NCI-H748 (cell line): ENCODE results near the gene ATR.
"Not testable (repeated sequence)": the region's sequence is repeated elsewhere in the genome, so short reads cannot be mapped to it uniquely, and the experiment has no call there.

Source experiments
- DNase-seq: peaks from one replicate; lab custom pipeline; 2025; ENCODE audit not compliant: unreplicated experiment; lab: John Stamatoyannopoulos, UW

The ATR gene

DNA sequence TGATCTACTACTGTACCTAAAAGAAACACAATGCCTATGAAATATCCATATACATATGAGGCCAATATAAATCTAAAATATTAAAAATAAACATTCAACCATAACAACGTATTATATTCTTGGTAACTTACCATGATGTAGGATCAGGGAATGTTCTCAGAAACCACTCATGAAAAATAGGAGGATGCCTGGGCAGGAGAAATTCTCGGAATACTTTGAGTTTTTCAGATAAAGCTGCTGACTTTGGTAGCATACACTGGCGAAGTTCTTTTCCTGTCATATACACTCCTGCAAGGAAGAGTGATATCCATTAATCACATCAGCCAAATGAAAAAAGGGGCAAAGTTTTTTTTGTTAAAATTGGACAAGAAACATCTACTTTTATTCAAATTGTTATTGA is 119.4 kb downstream of the ATR start:
- DNase-seq, result no peak

DNA sequence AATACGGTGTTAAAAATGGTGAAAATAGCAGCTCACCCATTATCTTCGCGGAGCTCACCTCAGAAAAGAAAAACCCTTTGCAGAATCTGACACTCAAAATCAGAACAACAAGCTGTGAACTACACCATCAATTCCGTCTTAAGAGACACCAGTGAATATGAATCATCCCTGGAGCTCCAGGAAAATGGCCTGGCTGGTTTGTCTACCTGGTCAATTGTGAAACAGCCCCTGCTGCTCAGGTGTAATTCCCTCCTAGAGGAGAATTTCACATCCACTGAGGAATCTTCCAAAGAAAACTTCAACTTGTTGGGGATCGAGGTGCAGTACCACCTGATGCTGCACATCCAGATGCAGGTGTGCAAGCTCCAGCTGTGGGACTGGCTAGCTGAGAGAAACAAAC is 127.7 kb downstream of the ATR start:
- no peak for DNase-seq

DNA sequence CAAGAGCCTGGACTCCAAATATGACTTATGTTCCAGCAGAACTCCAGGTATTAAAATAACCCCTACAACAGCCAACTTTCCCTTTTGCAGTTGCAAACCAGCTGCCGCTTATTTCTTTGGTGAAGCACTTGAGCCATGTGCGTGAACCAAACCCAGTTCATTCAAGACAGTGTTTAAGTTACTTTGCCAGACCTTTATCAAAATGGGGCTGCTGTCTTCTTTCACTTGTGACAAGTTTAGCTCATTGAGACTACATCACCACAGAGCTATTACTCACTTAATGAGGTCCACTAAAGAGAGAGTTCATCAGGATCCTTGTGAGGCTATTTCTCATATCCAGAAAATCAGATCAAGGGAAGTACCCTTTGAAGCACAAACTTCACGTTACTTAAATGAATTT is 128.3 kb downstream of the ATR start:
- no peak for DNase-seq

DNA sequence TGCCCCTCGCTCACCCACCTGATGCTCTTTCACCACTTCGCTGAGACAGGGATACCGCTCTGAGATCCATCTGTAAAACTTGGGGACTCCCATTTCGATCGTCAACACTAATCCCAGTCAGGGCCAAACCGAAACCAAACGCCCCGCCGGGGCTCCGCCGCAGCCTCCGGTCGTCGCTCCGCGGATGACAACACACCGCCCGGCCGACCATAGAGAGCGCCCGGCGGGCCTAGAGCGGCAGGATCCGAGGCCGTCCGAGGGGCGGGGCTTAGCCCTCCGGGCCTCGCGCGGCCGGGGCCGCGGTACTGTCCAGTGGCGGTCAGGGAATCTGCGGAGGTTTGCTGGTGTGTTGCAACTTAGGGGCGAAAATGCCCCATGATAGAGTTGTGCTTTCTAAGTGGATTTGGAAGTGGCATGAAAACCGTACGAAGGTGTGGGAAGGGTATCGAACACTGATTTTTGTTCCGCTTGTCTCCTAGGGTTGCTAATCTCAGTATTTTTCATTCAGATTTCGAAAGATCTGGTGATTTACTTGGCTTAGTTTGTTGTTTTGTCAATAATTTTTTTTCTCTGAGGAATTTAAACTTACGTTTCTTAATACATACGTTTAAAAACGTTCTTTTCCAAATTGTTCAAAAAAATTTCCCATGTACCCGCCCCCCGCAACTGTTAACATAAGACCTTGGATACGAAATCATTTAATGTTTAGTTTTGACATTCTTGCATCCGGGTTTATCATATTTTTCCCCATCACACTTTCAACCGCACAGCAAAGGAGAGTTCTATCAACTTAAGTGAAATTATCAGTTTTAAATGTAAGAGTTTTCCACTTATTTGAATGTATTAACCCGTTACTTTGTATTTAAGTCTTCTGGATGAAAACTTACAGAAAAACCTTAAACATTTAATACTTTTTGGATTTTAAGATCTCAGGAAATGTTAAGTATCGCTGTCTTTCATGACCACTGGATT is 130.4 kb downstream of the ATR start, which contains the start of gene XRN1:
Gene XRN1, minus strand, starts transcription at position 186 of the 972 bp plus-strand sequence. Its CDS starts 93 bp downstream, at position 93.
- DNase-seq, result peak; percentile 92

DNA sequence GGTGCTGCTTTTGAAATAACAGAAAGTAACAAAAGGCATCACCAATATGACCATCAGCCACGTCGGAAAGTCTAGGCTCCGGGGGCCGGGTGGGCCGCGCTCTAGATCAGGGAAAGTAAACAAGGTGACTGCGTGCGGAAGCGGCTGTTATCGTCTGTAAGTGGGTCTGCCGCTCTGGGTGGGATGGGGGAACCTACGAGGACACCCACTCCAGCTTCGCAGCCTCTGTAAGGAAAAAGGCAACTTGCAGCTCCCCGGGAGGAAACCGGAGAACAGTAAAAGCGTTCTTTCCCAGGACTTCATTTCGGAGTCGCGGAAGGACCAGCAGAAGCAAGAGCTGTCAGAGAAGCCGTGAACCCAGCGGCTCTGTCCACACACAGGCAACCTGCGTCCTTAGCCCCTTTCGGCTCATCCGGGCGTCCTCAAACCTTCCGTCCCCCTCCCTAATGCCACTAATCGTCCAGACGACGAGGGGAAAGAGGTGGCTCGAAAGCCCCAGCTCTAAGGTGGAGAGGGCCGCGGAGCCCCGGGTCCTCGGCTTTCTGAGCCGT is 131.2 kb downstream of the ATR start:
- DNase-seq, result peak; percentile 40

DNA sequence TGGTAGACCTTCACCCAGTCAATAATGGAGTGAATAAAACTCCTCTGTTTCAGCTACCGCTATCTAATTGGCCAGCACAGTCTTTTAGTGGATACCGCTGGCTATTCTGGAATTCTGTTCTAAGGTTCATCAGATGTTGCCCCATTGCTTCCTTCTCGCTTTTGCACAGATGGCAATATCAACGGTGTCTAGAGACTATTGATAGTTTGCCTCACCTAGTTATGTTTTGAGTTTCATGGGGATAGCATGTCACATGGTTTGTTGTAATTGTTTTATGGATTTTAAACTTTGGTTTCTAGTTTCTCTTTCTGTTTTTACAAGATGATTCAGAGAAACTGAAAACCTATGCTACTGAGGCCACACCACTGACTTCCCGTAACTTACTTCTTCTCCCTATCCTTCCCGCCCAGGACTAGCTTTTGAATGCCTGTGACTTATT is 132.7 kb downstream of the ATR start:
- DNase-seq, result no peak

DNA sequence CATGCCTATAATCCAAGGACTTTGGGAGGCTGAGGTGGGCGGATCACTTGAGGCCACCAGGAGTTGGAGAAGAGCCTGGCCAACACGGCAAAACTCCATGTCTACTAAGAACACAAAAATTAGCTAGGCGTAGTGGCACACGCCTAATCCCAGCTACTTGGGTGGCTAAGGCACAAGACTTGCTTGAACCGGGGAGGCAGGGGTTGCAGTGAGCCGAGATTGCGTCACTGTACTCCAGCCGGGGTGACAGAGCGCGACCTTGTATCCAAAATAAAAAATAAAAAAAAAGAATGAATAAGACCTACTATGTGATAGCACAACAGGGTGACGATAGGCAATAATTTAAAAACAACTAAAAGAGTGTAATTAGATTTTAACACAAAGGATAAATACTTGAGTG is 134.2 kb downstream of the ATR start:
- DNase-seq, result no peak

DNA sequence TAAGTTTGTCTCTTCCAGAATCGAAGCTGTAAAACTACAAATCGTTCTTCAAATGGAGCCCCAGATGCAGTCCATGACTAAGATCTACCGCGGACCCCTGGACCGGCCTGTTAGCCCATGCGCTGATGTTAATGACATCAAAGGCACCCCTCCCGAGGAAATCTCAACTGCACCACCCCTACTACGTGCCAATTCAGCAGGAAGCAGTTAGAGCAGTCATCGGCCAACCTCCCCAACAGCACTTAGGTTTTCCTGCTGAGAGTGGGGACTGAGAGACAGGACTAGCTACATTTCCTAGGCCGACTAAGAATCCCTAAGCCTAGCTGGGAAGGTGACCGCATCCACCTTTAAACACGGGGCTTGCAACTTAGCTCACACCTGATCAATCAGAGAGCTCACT is 135.5 kb downstream of the ATR start:
- not testable (repeated sequence) for DNase-seq

DNA sequence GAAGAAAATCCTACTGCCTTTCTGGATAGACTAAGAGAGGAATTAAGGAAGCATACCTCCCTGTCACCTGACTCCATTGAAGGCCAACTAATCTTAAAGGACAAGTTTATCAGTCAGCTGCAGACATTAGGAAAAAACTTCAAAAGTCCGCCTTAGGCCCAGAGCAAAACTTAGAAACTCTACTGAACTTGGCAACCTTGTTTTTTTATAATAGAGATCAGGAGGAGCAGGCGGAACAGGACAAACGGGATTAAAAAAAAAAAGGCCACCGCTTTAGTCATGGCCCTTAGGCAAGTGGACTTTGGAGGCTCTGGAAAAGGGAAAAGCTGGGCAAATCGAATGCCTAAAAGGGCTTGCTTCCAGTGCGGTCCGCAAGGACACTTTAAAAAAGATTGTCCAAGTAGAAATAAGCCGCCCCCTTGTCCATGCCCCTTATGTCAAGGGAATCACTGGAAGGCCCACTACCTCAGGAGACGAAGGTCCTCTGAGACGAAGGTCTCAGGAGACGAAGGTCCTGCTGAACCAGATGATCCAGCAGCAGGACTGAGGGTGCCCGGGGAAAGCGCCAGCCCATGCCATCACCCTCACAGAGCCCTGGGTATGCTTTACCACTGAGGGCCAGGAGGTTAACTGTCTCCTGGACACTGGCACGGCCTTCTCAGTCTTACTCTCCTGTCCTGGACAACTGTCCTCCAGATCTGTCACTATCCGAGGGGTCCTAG is 138.9 kb downstream of the ATR start:
- not testable (repeated sequence) for DNase-seq

DNA sequence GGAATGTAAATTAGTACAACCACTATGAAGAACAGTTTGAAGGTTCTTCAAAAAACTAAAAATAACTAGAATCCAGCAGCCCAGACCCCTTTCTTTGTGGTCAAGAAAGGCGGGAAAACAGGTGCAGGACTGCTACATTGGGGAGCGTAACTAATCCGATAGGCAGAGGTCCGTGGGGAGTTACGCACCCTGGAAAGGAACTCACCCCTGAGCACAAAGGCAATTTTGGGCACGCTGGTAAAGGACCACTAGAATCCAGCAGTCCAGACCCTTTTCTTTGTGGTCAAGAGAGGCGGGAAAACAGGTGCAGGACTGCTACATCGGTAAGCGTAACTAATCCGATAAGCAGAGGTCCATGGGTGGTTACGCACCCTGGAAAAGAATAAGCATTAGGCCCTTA is 140.4 kb downstream of the ATR start:
- not testable (repeated sequence) for DNase-seq

DNA sequence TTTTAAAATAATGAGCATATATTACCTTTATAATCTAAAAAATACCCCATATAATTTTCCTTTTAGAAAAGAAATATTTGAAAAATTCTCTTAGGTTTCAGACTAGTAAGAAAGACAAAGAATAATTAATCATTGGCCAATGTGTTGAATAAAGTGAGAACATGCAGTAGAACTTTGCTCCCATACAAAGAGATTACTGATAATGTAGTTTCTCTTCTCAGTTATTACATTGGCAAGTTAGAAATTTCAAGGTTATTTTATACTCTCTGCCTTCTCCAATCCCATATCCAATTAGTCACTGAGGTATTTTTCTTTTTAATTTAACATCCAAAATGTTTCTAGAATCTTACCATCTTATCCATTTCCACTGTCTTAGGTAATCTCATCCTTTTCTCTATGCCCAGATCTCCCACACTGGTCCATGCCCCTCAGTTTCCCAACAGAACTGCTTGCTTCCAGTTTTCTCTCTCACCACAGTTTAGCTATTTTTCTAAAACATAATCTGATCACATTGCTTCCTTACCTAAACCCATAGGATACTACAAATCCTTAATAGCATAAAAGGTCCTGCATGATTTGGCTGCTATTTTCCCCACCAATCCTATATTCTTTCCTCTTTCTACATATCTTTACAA is 141.5 kb downstream of the ATR start:
- DNase-seq, result no peak

DNA sequence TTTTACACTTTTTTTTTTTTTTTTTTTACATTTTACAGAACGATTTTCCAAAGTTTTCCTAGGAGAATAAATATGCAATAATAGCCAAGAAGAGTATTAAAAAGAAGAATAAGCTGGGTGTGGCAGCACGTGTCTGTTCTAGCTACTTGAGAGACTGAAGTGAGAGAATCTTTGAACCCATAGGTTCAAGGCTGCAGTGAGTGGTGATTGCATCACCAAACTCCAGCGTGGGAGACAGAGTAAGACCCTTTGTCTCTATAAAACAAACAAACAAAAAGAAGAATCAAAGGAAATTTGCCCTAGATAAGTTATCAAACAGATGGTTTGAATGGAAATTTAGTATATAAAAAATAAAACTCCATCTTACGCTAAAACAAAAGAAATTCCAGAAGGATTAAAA is 144.0 kb downstream of the ATR start:
- DNase-seq, result no peak

DNA sequence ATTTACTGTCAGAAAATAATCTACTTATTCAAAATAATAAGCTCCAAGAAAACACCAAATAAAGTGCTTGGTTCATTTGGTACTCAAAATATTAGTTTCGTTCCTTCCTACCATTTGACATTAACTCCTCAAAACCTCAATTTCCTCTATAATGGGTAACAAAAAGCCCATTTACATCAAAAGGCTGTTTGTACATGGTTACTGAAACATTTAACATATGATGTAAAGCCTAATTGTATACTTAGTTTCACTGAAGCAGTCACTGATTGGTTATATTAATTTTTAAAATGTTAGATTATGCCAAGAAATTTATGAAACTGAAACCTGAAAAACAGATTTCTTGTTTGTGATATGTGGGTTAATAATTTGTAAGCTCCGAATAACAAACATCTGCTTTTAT is 145.4 kb downstream of the ATR start:
- DNase-seq, result no peak

DNA sequence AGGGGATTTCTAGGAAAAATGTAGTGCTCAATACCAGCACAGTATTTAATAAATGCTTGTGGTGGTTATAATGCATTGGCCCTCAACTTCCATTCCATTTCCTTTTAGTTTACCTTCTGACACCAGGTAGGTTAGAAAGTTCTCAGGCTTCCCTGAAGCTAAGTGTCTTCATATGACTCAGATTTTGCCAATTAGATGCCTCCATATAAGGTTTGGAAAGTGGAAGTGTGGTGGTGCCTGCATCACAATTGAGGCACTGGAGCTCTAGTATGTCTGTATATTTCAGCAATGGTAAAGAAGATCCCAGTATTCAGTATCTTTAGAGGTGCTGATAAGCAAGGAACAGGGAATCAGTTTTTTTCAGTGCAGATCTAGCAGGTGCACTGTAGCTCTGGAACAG is 149.0 kb downstream of the ATR start:
- no peak for DNase-seq

DNA sequence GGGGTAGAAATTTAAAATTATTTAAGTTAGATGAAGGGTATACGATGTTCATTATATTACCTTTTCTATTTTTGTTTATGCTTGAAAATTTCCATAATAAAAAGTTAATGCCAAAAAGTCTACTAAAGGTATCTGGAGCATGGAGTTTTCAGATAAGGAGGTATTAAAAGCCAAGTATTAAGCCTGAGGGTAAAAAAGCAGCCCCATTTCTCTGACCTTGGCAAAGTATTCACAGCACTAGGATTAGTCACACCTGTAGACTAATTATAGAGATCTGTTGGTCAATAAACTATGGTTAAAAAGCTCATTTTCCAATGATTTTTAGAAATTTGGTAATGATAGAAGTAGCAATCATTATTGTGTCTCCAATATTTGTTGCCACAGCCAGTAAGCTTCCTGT is 153.8 kb downstream of the ATR start:
- DNase-seq, result no peak

DNA sequence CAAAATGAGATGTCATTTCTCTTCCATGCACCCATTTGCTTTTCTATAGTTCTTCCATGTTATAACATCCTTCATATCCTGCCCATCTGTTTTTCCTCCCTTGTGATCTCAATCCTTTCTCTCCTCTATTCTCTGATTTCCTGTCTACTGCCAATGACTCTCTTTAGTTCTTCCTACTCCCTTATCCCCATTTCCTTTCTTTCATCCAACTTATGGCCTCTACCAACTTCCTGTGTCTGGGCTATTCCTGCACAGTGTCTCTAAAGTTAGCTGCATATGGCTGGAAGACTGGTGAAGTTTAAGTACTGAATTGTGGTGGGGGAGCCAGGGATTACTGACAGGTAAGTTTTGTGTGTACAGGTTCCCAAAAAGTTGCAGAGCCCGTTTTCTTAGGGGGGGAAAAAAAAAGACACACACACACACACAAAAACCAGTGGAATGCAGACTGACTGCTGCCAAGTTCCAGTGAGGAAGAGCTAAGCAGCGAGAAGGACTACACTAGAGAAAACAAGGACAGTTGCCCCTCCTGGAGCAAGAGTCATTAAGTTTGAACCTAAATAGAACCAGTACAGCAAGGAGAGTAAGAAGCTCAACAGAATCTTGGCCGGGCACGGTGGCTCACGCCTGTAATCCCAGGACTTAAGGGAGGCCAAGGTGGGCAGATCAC is 159.5 kb downstream of the ATR start:
- no peak for DNase-seq

DNA sequence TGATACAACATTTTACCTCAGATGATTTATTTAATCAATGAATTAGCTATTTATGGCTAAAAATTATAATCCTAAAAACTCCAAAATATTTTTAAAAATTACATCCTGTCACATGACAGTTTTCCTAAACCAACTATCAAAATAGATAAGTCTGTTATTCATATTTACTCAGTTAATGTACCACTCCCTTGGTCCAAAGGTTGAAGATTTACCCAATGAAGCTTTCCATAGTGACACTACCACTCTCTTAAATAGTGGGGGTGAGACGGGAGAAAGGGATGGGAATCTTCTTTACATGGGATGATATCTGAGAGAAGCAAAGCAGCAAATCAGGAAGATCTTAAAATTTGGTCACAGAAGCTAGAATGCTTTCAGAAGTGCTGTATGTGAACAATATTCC is 161.2 kb downstream of the ATR start:
- DNase-seq, result no peak

DNA sequence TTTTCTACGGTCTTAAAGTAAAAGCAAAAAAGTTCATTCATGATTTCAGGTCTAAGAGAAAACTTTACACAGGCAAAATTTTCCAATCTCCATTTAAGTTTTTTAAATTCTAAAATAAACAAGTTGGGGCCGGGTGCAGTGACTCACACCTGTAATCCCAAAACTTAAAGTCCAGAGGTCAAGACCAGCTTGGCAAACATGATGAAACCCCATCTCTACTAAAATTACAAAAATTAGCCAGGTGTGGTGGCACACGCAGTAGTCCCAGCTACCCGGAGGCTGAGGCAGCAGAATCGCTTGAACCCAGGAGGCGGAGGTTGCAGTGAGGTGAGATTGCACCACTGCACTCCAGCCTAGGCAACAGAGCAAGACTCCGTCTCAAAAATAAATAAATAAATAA is 178.0 kb downstream of the ATR start:
- DNase-seq, result not testable (repeated sequence)
